ENCODE measurements around the gene SNRPD2.
"Not testable (repeated sequence)": the region's sequence is repeated elsewhere in the genome, so short reads cannot be mapped to it uniquely, and the experiment has no call there.

SNRPD2 gene

GRCh38 chr19:45691516-45692186, at the start of gene SNRPD2:
Gene SNRPD2 (minus strand): TSS chr19:45691953. CDS start chr19:45691888, 65 bp downstream.
- peak; percentile 93 for DNase-seq

- DNase-seq, result no peak
These were observed 48.0 kb upstream of the SNRPD2 start for GRCh38 chr19:45739498-45740439.

GRCh38 chr19:45733160-45733810, 41.5 kb upstream of the SNRPD2 start, which contains the start of gene MEIOSIN:
Gene MEIOSIN (plus strand): TSS chr19:45733439. CDS start chr19:45735377, 1,938 bp downstream.
- DNase-seq, result no peak

- DNase-seq, result peak; percentile 98 to 99
These were observed 38.9 kb upstream of the SNRPD2 start, which contains the start of gene FBXO46 for GRCh38 chr19:45730368-45731288. Gene FBXO46 (minus strand): TSS chr19:45730896. CDS start chr19:45713495, 17,401 bp downstream.

- no peak for DNase-seq
These were observed 38.1 kb upstream of the SNRPD2 start for GRCh38 chr19:45729800-45730290.

GRCh38 chr19:45728683-45729082, 36.9 kb upstream of the SNRPD2 start:
- not testable (repeated sequence) for DNase-seq

GRCh38 chr19:45720065-45720464, 28.3 kb upstream of the SNRPD2 start:
- DNase-seq, result not testable (repeated sequence)

DNA sequence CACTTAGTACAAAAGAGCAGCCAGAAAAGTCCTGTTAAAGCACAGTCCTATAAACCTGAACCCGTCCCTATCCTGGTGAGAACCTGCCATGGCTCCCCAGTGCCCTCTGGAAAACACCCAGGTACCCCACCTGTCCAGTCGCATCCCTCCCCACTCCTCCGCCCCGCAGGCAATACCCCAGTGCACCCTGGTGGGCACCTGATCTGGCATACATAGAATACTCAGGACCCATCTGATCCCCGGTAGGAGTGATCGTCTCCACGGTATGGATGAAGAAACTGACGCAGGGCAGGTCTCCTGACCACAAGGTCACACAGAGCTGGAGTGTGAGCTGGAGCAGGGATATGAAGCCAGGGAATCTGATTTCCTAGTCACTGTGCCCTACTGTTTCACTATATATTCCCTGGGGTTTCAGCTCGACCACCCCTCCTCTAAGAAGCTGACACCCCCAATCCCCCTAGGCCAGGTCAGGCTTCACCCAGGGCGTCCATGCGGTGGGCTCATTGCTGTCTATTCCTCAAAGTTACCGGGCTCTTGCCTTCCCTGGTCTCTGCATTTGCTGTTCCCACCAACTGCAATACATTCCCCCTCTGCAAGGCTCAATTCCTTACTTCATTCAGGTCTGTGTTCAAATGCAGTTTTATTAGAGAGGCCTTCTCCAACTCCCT, 26.4 kb upstream of the SNRPD2 start:
- no peak for DNase-seq

DNA sequence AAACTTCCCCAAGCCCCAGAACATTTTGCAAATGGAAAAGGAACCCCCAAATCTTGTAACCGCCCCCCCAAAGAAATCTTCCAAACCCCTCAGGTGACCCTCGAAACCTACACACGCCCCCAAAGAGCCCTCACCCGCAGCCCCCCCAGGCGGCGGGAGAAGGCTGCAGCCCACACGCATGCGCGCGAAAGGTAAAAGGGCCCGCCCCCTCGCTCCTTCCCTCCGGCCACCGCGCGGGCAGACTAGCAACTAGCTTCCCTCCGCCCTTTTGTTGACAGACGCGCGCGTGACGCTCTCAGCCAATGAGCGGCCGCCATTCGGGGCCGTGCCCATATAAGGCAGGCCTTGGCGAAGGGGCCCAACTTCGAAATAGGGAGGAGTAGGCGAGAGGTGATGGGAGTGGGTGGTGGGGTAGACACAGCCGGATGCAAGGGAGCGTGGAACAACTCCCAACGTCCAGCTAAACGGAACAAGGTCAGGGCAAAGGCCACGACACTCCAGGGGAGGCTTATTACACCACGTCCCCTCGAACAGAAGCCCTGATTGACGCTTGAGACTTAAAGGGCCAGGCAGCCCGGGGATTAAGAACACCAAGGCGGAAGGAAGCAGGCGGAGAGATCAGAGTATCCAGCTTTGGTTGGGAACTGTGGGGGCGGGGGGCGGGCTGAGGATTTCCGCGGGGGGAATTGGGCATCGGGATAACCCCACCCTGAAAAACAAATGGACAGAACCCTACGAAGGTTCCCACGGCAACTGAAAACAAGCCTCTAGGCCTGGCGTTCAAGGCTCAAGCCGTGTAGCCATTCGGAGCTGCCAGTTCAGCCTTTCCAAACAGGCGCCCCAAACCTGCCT, 25.6 kb upstream of the SNRPD2 start:
- DNase-seq, result peak; percentile 98 to 99

DNA sequence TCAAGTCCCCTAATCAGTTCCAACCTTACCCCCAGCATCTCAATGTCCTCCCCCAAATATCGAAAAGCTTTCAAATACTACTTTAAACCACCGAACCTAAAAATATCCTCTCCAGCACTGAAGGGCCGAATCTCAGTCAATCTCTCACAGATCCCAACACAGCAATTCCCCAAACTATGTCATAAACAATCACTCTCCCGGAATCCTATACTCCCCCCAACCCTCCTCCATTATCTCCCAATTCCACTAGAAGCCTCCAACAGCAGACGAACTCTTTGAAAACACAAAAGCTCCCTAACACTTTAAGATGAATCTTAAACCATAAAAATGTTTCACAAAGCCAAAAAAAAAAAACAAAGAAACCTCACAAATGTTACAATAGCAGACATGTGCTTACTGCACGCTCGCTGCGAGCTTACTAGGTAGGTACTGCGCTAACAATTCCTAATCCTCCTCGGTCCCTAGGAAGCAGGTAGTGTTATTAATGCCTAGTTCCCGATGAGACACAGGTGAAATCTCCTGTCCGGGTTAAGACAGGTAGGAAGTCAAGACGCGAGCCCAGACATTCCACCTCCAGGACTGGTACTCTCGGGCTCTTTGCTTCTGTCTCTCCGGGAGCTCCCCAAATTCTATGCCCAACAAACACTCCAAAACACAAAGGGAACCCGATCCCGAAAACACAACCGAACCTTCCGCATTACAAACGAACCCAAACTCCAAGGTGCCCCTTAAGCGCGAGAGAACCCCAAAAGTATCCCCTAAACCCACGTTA, 24.8 kb upstream of the SNRPD2 start:
- no peak for DNase-seq

GRCh38 chr19:45715139-45715538, 23.4 kb upstream of the SNRPD2 start:
- no peak for DNase-seq

GRCh38 chr19:45713141-45713540, 21.4 kb upstream of the SNRPD2 start:
- DNase-seq, result no peak

DNA sequence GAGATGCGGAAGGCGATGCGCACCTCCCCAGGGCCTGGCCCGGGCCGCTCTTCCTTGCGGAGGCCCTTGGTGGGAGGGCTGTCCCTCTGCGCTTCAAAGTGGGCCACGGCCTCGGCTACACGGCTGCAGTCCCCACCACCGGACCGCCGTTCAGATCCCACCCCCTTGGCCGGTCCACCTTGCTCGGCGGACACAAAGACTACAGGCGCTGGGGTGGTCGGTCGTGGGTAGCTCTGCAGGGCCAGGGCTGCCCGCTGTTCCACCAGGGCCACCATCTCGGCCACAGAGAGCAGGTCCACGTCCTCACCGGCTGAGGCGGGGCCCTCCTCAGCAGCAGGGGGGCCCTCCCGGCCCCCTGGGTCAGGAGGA, 20.9 kb upstream of the SNRPD2 start:
- no peak for DNase-seq

GRCh38 chr19:45711851-45712698, 20.3 kb upstream of the SNRPD2 start:
- DNase-seq, result no peak

DNA sequence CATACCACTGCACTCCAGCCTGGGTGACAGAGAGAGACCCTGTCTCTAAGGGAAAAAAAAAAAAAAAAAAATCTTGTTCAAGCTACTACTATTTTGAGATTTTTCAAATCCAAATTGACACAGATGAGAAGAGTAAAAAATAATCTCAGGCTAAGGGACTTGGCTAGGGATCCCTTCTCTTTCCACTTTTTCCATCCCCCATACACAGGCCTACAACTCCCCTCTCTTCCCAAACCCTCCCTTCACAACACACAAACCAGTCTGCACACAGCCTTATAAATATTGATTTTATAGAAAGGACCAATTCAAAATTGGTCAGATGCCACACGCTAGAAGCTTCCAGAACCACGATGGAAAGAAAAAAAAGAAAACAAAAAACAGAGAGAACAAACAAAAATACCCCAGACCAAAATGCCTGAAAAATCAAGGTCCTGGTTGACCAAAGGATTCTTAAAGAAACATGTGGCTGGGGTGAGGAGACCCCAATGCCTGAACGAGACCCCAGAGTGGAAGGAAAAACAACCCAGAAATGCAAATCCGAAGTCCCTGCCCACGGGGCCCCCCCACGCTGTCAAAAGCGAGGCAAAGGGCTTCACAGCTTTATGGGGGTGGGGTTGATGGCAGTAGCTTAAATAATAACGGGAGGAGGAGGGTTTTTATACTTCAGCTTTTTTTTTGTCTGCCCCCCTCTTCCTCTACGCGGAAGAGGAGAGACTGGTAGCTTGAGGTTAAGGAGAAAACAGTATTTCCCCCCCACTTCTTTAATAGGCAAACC, 18.8 kb upstream of the SNRPD2 start:
- no peak for DNase-seq

- no peak for DNase-seq
These were observed 14.1 kb upstream of the SNRPD2 start for GRCh38 chr19:45705710-45706415.

DNA sequence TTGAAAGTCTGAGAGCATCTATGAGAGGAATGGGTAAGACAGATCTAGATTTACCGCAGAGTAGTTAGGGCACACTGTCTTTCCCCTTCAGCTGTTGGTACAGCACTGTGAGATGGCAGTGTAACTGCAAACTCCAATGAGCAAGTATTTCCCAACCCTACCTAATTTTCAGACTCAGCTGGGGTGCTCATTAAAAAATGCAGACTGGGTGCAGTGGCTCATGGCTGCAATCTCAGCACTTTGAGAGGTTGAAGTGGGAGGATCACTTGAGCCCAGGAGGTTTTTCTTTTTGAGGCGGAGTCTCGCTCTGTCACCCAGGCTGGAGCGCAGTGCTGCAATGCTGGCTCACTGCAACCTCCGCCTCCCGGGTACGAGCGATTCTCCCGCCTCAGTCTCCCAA, 13.4 kb upstream of the SNRPD2 start:
- DNase-seq, result no peak
